Embryonic facial prominence (tissue), 1 donor: ENCODE data around the gene PIAS1.
"Not testable (repeated sequence)": the region's sequence is repeated elsewhere in the genome, so short reads cannot be mapped to it uniquely, and the experiment has no call there.

Source experiments
- DNase-seq: peaks from one replicate; pipeline ENCODE4 v3.0.0-alpha.2; 2016; ENCODE audit errors: extremely low spot score

PIAS1 gene

DNA sequence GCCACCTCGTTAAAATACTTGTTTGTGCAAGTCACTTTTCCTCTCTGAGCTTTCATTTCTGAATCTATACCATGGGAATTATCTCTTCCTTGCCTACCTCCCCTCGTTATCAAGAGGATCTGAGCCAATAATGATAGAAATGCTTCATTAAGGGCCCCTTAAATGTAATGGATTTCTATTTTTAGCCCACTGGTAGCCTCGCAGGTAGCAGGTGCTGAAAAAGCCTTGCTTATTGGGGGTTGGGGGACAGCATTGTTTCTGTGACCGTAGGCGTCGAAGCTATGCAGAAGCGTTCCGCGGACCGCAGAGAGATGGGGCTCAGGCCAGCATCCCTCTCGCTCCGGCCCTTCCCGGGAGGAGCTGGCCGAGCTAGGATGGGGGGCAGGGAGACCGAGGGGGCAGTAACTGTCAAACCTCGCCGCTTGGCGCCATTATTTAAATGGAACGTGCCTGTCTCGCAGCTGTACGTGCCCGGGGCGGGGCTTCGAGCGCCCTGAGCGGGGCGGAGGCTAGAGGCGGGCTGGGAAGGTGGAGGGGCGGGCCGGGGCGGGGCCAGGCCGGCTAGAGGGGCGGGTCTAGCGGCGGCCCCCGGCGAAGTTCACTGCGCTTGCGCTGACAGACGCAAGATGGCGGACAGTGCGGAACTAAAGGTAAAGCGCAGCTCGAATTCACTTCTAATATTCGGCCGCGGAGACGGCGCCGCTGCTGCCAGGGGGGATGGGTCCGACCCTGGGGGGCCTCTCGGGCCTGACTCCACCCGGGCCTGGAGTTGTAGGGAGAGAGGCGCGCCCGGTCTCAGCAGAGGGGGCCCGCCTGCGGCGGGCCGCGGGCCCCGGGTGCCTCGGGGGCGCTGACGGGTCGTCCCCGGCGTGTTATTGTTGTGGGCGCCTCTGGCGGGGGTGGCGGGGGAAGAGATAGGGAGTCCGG lies at the start of gene PIAS1:
TSS of gene PIAS1 (plus strand) at position 615 of the 927 bp plus-strand sequence. CDS start at position 627, 12 bp downstream.
- DNase-seq = peak; percentile 89

DNA sequence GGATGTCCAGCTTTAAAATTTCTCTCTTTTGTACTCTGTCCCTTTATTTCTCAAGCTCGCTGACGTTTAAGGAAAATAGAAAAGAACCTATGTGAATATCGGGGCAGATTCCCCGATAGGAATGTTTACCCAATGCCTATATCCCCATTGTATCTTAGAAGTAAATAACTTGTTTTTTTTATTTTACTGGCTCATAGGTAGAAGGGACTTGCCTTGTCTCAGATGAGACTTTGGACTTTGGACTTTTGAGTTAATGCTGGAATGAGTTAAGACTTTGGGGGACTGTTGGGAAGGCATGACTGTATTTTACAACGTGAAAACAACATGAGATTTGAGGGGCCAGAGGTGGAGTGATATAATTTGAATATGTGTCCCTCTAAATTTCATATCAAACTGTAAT lies 46.5 kb upstream of the PIAS1 start:
- DNase-seq = not testable (repeated sequence)

DNA sequence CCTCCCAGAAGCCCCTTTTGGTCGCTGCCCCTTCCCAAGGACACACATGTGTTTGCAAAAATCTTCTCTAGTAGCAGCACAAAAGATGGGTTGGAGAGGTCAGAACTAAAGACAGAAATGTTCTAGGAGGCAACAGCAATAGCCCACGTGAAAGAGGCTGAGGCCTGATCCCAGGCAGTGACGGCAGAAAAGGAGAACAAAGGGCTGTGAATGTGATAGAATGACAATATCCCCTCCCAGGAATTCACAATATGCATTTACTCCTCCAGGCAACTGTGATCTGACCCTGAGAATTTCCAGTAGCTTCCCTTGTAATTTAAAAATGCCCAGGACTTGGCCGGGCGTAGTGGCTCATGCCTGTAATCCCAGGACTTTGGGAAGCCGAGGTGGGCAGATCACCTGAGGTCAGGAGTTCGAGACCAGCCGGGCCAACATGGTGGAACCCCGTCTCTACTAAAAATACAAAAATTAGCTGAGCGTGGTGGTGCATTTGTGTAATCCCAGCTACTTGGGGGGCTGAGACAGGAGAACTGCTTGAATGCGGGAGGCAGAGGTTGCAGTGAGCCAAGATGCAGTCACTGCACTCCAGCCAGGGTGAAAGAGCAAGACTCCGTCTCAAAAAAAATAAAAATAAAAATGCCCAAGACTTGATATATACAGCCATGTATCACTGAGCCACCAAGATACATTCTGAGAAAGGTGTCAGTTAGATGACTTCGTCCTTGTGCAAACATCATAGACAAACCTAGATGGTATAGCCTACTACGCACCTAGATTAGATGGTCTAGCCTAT lies 43.6 kb upstream of the PIAS1 start:
- DNase-seq = no peak

DNA sequence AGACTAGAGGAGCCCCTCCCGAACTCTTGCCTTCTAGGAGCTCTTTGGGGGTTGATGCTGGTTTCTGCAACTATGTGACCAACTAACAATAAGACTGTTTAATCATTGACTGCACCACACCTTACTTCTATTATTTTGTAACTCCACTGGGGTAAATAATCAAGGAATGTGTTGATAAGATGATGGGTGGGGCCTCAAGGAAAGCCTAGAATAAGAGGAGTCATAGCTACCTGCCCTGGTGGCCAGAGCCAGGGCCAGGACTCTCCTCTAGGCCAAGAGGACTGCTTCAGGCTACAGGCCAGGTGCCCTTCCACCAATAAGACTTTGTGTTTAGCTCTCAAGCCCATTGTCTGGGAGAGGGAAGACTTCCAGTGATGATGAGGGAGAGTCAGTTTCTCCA lies 41.2 kb upstream of the PIAS1 start:
- DNase-seq = no peak

DNA sequence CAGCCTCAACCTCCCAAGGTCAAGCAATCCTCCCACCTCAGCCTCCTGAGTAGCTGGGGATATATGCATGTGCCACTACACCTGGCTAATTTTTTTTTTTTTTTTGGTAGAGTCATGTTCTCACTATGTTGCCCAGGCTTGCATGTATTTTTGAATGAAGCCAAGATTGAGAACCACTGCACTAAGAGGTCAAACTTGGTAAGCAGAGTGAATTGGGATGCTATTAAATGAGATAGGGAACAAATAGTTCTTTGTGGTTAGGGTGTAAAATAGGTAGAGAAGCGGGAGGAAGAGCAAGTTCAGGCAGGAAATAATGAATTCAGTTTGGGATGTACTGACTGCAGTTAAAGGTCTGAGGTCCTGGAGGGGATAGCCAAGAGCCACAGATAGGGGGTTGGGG lies 39.9 kb upstream of the PIAS1 start:
- DNase-seq = no peak

DNA sequence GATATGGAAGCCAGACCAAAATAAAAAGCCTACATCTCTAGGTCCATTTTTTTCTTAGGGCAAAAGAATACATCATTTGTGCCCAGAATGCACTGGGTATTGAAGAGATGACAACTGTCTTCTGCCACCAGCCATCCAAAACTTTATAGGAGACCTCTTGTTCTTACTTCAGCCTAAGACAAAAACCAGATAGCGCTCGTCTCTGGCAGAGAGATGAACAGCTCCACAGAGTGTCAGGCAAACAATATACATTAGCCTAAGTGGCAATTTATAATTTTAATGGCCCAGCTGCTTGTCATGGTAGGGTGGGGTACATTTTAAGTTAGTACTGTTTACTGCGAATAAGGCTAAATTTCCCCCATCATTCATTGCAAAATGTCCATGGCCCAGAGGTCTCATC lies 38.9 kb upstream of the PIAS1 start:
- DNase-seq = no peak

DNA sequence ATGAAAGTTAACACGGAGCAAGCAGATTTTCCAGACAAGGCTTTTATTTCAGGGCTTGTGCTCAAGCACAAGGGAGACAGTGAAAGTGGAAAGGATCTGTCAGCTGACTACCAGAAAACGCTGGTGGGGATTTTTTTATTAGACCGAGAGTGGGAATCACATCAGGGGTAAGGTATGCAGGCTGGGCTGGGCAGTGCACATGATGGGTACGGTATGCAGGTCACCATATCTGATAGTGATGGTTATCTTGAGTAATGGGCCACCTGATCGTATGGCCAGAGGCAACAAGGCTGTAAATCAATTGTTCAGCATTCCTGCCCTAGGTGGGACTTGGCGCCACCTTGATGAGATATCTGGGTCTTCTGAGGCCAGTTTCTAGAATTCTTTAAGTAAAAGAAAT lies 36.9 kb upstream of the PIAS1 start:
- no peak for DNase-seq

DNA sequence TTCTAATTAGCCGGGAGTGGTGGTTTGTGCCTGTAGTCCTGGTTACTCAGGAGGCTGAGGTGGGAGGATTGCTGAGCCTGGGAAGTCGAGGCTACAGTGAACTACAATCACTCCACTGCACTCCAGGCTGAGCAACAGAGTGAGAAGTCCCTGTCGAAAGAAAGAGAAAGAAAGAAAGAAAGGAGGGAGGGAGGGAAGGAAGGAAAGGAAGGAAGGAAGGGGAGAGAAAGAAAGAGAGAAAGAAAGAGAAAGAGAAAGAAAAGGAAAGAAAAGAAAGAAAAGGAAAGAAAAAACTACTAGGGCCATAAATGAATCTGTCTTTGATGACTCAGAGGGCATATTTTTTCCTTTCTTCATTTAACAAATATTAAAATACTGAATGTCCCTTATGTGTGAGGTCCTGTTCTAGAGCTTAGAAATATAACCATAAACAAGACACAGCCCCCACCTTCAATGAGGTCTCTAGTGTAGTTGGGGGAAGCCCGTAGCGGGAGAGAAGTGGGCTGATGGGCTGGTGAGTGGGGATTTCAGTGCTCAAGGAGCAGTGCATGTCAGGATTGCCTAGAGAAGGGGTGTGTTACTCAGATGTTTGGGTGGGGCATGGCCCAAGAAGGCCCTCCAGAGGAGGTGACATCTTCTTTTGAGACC lies 35.2 kb upstream of the PIAS1 start:
- DNase-seq = no peak

DNA sequence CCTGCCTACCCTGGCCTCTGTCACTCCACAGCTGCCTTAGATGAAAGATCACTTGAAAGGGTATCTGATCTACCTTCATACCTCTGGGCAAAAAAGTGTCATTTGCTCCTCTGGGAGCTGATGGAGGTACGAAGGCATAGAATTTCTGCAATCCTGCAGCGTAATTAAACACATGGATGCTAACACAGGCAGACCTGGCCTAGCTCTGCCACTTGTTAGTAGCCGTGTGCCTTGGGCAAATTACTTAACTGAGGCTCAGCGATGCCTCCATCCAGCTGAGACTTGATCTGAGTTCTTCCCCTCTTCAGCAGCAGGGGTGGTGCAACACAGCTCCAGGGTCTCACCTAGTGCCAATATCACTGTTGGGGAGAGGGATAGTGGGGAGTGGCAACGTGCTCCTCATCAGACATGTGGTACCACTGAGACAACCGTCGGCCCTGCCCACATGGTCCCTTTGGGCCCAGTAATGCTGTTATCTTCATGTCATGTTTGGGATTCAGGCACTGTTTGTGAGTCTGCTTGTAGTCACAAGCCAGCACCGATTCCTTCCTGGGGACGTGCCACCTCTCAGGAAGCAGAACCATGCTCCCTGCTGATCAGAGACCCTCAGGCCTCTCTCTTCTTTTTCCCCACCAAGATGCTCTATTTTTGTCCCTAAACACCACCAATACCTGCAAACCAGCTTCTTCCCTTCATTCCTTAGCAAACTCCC lies 34.1 kb upstream of the PIAS1 start:
- no peak for DNase-seq

DNA sequence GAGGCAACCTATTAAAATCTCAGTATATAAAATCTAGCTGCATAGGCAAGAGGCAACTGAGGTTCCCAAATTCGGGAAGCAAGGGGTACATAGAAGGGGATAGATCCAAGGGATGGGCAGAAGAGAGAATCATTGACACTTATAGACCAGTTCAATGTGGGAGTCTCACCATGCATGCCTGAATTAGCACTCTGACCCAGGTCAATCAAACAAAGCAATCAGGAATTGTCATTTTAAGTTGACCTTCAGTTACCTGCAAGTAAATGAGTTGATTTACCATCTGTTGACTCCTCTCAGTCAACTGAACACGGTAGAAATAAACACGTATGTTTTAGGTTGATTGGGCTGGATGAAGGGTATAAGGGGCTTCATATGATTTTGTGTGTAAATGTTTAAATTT lies 33.4 kb upstream of the PIAS1 start:
- DNase-seq = no peak

DNA sequence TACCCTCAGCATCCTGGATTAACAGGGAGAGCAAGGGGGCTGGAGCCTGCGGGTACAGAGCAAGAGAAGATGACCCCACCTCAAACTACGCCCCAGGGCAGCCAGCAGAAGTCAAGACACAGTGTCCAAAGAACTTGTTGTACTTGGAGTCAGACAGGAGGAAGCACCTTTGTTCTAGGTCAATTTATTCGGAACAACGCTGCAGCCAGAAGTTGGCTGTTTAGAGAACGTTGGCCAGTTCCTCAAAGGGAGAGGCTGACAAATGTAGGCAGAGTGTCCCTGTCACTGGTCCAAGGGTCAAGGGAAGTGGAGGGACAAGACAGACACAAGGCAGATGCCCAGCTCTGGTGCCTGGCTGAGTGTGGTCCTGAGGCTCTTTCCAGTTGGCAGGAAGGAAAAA lies 32.1 kb upstream of the PIAS1 start:
- DNase-seq = no peak

DNA sequence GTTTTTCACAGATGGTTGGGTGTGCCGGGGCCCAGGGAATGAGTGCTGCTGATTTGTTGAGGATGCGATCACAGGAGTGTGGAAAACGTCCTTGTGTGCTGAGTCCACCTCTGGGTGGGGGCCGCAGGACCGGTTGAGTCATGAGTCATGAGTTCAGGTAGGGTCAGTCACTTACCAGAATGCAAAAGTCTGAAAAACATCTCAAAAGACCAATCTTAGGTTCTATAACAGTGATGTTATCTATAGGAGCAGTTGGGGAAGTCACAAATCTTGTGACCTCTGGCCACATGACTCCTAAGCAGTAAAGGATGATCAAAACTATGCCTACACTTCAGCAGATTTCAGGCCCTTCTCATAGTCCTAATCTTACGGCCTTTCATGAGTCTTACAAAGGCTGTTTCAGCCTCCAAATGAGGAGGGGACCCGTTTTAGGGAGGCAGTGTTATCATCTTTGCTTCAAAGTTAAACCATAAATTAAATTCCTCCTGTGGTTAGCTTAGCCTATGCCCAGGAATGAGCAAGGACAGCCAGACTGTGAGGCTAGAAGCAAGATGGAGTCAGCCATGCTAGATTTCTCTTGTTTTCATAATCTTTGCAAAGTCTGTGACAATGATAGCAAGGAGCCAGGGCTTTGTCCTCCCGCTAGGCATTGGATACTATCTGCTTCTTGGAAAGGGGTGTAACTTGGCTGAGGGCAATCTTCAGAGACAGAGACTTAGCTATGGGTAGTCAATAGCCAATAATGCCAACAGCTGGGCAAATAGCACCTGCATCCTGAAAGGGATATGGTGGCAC lies 30.6 kb upstream of the PIAS1 start:
- DNase-seq = no peak

DNA sequence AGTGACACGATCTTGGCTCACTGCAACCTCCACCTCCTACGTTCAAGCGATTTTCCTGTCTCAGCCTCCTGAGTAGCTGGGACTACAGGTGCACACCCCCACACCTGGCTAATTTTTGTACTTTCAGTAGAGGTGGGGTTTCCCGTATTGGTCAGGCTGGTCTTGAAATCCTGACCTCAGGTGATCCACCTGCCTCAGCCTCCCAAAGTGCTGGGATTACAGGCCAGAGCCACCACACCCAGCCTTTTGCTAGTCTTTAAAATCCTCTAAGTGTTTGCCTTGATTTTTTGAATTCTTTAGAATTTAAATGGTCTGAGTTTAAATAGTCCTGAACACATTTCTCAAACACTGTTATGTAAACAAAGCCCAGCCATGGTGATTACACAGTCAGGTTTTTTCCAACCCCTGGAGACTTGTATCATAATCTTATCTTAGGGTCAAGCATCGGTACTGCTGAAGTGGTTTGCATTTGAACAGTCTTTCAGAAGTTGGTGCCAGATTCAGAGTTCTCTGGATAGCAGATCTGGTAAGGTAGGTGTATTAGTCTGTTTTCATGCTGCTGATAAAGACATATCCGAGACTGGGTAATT lies 28.2 kb upstream of the PIAS1 start:
- DNase-seq = no peak

DNA sequence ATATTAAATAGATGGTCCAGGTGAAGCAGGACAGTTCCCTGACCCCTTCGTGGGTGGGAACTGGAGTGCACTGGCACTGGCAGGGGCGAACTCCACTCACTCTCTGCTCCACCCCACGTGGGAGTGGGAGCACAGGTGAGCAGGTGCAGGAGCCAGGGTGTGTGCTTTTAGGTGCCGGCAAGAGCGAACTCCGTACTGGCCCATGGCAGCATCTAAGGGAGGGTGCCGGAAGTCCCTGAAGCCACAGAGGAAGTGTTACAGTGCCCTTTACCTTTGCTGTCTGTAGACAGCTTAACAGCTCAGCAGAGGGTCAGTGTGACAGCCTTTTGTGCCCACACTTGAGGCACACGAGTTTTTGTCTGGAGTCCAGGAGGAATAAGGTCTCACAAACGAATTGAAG lies 26.7 kb upstream of the PIAS1 start:
- DNase-seq = no peak

DNA sequence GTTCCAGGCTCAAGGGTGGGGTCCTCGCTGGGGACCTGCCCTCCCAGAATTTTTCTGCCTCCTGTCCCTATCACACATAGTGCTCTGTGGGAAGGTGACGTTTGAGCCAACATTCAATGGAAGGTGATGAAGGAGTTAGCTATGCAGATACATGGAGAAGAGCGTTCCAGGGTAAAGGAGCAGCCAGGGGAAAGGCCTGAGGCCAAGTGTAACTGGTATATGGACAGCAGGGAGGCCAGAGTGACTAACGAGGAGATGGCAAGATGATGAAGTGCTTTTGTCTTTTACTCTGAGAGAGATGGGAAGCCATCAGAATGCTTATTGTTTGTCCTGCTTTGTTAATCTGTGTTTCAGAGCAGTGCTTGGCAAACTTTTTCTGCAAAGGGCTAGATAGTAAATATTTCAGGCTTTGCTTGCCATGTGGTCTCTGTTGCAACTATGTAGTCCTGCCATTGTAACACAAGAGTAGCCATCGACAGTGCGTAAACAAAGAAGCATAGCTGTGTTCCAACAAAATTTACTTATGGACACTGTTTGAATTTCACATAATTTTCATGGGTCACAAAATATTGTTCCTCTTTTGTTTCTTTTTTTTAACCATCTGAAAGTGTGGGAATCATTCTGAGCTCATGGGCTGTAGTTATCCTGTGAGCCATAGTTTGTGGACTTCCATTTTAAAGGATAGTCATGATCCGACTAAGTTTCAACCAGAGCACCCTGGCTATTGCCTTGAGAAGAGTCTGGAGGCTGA lies 25.8 kb upstream of the PIAS1 start:
- DNase-seq = no peak

DNA sequence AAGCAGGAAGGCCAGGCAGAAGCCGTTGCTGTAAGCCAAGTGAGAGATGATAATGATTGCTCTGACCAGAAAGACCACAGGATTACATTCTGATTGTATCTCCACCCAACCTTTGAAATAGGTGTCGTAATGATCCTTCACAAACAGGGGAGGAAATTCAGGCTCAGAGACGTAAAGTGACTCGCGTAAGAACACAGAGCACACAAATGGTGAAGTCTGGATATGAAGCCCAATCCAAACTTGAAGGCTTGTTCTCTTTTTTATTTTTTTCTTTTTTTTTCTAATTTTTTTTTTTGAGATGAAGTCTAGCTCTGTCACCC lies 25.3 kb upstream of the PIAS1 start:
- no peak for DNase-seq

DNA sequence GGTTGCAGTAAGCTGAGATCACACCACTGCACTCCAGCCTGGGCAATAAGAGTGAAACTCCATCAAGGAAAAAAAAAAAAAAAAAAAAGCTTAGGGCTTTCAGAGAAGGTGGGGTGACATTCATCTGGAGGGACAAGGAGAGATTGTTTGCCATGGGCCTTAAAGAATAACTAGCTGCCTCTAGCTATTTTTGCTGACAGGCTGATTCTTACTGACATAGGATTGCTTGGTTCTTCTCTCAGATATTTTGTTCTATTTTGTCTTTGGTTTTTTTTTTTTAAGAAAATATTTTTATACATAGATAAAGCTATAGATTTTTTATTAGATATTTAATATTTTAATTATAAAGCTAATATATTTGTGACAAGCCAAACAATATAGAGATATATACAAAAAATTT lies 24.2 kb upstream of the PIAS1 start:
- no peak for DNase-seq

DNA sequence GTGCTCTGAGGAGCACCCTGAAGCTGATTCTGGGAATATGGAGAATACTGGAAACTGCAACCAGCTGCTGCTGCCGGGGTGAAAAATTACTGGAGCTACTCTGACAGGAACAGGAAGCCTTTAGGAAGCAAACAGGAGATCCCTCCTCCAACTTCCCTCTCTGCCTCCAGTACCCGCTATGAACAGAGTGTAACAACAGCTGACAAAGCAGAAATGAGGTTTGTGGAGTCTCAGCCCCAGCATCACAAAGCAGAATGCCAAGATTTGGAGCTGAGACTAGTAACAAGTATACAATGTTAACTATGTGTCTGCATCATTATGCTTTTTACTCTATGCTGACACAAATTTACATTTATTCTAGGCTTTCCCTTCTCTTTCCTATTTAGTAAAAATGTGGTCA lies 22.7 kb upstream of the PIAS1 start:
- no peak for DNase-seq

DNA sequence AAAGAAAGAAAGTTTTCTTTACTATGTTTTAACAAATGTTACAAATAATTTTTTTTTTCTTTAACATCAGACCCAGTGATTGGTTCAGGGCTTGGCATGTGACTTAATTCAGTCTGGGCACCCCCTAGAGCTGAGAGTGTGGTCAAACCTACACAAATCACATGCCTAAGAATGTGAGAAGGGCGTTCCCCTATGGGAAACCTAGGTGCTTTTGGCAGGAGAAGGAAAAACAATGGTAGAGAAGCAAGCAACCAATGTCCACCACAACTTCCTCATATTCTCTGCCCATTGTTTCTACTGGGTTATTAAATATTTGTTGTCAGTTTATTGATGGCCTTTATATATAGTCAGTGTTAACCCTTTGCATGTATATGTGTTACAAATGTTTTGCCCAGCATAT lies 21.4 kb upstream of the PIAS1 start:
- DNase-seq = no peak

DNA sequence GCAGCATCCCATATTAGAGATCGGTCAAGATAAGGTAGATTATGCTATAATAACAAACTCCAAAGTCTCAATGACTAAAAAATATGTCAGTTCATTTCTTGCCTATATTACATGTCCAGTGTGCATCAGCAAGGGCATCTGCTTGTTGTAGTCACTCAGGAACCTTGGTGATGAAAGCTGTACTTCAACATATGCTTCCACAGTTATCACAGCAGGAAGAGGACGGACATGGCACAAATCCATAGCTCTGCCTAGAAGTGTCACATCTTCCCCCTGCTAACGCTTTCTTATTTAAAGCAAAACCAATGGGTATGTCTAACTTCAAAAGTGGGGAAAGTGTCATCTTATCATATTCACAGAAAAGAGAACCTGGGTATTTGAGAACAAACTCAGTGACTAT lies 20.0 kb upstream of the PIAS1 start:
- no peak for DNase-seq
